ENCODE data around the gene BIVM.

- TF ChIP-seq CTCF (IDR thresholded peaks at IDR 0.05) (no peak), EZH2phosphoT487 (IDR thresholded peaks at IDR 0.05) (no peak)
These were observed 26.9 kb upstream of the BIVM start for GRCh38 chr13:102772042-102772425.

Data from neural progenitor cell (in vitro differentiated cells).